GM19397 (cell line): ENCODE measurements around the gene LEFTY1.

ENCODE experiments used
- ATAC-seq: cut with Tn5 transposase; IDR thresholded peaks from one replicate; pipeline ENCODE4 v1.9.1; 2021; ENCODE audit warnings: mild to moderate bottlenecking, moderate library complexity; ENCODE audit not compliant: unreplicated experiment

LEFTY1 gene

DNA sequence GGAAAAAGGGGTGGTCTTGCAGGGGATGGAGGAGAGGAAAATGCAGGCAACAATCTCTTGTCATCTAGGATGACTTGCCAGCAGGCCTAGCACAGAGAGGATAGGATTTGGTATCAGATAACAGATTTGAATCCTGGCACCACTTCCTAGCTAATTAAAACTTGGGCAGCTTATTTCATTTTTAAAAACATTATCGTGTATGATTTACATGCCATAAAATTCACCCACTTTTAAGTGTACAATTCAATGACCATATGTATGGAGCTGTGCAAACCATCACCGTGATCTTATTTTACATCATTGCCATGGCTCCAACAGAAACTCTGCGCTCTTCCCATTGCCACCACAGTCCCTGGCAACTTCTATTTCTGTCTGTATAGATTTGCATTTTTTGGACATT, 28.2 kb upstream of the LEFTY1 start:
- ATAC-seq: no peak

DNA sequence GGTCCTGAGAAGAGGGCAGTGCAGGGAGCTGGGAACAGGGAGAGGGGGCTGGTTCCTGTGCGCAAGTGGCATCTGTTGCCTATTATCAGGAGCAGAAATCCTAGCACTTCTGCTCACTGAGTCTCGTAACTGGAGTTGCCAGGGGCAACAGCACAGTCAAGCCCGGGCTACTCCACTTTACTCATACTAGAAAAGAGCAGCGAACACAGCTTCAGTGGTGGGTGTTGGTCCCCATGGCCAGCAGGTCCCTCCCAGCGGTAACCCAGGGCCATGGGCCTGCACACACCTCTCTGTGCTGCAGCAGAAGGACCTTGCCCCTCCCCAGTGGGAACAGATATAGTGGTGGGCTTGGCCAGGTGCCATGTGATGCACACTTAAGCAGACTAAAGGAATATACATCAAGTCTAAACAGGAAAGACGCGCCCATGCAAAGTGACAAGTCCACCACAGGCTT, 26.6 kb upstream of the LEFTY1 start:
- no peak for ATAC-seq

DNA sequence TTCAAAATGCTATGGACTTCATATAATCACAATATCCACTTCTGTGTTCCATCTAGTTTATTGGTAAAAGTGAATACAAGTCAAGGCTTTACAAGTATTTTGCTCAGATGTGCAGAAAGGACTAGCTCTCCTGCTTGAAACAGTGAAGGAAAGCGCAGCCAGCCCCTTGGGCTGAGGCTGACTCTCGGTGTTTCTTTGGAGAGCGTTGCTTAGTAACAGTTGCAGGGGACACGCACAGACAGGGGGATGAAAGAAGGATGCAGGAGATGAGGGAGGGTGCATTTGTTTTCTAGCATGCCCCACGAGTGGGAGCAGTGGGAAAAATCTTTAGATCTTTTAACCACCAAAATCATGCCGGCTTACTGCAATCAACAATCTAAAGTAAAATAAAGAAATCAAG, 26.0 kb upstream of the LEFTY1 start:
- no peak for ATAC-seq

DNA sequence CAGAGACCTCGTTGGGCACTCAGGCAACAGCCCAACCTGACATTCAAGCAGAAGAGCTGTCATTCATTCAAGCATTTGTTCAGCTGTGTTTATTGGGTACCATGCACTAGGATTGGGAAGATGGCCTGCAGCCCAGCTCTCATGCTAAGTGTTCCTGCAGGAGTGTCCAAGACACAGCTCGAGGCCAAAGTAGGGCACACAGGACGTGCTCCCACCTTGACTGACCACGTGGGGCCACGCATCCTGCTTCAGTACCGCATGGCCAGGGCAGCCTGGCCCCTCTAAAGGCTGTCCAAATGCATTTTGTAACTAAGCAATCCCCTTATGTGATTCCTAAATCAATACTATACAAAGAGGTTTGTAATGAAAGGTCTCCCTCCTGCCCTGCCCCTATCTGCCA, 25.4 kb upstream of the LEFTY1 start:
- ATAC-seq: no peak

DNA sequence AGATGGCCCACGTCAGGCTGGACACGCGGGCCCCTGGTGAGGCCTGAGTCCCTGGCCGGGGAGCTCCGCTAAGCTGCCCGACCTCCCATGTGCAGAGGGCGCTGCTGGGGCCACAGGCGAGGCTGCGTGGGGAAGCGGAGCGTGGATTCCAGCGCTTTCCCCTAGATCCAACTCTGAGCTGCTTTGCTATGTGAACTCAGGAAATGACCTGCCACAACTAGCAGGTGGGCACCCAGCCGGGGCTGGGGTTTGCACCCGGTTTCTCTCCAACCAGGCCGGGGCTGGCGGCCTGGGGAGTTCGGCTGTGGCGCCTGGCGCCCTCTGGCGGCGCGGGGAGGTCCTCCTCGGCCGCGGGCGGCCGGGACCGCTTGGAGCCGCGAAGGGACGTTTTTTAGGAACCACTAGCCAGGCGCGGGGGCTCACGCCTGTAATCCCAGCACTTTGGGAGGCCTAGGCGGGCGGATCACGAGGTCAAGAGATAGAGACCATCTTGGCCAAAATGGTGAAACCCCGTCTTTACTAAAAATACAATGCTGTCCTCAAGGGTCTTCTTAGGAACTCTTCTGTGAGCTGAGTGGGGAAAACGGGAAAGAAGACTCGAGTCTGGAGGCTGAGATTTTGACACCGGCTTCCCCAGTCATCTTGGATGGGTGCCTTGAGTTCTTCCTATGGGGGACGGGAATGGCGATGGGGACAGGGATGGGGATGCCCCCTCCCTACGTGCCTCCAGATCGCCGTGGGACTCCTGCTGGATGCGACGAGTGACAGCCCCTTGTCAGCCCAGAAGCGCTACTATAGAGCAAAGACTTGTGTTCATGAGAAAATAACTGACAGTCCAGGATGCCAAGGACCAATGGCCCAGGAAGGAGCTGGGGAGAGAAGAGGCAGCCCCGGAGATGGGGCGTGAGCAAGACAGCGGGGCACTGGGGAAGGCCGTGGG, 22.5 kb upstream of the LEFTY1 start:
- ATAC-seq: no peak

DNA sequence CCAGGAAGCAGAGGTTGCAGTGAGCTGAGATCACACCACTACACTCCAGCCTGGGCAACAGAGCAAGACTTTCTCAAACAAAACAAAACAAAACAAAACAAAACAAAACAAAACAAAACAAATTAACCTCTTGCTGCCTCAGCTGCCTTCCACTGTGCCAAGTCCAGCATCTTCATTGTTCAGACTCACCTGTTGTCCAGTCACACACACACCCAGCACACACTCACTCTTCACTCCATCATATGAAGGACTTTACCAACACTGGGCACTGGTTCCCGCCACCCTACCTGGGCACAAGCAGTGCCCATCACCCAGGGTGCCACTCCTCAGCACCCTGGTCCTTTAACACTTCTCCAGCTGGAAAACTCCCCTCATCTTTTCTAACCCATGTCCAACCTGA, 20.5 kb upstream of the LEFTY1 start:
- no peak for ATAC-seq

DNA sequence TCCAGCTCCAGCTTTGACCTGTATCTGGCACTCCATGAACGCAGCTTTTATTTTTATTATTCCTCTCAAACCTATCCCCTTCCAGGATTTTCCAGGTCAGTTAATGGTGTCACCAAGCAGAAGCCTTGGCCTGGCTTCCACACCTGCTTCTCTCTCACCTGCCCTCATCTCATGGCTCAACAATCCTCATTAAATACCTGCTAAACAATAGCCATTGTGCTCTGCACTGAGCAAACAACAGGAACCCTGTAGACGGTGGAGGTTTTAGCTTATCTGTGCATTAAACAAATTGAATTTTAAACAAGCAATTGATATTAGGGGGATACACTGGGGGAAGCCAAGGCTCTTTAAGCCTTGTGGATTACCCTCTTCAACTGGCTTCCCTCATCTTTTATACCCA, 19.8 kb upstream of the LEFTY1 start:
- ATAC-seq: no peak

DNA sequence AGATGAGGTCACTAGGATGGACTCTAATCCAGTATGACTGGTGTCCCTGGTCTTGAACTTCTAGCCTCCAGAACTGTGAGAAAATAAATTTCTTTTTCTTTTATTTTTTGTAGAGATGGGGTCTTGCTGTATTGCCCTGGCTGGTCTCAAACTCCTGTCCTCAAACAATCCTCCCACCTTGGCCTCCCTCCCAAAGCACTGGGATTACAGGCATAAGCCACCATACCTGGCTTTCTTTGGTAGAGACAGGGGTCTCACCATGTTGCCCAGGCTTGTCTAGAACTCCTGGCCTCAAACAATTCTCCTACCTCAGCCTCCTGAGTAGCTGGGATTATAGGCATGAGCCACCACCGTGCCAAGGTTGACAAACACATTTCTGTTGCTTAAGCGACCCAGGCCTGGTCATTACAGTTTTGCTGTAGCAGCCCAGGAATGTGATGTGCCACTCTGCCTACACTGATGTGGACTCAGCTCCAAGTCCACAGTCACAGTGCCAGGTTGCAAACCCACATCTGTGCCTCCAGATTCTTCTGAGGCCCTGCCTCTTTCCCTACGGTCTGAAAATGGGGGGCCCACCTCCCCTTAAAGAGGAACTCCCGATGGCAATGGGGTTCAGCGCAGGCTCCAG, 19.2 kb upstream of the LEFTY1 start:
- no peak for ATAC-seq

DNA sequence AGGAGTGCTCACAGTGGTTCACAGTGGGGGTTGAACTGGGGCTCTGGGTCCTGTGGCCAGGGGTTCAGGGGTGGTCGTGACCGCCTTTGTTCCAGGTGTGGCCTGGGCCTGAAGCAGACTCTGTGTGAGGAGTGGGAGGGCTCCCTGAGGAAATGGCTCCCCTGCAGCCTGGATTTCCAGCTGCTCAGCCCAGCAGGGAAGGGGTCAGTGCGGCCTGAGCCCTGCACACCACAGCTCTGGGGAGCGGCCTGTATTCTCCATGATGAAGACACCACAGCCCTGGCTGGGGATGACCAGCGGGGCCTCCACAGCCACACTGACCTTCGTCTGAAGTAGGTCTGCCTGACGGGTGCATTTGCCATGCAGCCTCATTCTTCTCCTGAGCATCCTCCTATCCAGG, 18.4 kb upstream of the LEFTY1 start:
- ATAC-seq: no peak

DNA sequence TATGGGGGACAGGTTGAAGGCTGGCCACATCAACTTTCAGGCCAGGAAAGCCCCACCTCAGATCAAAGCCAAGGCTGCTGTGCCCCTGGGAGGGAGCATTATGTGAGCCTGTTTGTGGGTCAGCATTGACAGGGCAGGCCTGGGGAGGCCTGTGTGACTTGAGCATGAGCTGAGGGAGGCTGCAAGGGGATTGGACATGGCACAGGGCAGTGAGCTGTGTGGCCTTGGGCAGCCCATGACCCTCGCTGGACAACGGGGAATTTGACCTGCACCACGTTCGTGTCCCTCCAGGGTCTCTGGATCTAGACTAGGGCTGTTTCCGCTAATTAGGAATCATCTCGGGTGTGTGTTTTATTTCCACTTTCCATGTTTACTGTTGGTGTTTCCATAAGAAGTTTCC, 17.5 kb upstream of the LEFTY1 start:
- ATAC-seq: no peak

DNA sequence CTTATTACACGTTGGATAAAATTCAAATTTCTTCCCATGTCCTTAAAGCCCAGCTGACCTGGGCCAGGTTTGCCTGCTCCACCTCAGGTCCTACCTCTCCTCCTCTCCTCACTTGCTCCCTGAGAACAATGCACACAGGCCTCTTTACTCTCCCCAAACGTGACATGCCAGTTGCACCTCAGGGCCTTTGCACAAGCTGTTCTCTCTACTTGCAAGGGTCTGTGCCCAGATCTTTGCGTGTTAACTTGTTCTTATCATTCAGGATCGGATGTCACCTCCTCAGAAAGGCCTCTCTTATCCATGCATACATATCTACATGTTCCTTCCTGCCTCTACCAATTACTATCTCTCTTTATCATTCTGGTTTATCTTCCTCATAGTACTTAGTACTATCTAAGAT, 14.7 kb upstream of the LEFTY1 start:
- no peak for ATAC-seq

DNA sequence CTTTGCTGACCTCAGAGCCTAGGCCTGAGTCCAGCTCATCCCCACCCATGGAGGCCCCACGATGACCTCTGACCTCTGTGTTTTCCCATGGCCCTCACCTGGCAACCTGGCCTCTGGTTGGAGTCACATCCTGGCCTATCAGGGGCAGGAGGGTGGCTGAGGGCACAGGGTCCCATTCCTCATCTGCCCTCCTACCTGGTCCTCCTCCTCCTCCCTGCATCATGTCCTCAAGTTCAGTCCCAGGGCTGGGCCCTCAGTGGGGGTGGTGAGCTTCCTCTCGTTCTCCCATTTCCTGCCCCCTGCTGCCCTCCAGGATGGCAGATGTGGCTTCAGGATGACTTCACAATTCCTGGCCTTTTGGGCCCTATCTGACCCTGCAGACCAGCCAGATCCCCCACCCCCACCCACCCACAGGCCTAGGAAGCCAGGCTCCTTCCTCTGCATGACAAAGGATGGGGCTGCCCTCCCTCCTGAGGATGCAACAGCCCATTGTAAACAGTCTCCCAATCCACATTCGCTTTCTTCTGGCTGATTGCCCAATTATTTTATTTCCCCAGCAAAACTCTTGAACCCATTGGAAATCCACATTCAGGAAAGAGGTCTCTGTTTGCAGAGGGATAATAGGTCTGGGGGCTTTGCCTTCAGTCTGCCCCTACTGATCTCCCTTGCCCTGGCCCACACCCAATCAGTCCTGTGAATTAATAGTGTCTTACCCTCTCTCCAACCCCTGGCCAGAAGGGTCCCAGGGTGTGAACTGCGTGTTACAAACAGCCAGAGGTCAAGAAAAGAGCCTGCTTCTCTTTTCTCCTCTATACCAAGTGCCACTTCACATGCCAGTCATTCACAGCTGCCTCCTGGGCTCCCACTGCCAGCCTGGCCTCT, 10.3 kb upstream of the LEFTY1 start:
- no peak for ATAC-seq

DNA sequence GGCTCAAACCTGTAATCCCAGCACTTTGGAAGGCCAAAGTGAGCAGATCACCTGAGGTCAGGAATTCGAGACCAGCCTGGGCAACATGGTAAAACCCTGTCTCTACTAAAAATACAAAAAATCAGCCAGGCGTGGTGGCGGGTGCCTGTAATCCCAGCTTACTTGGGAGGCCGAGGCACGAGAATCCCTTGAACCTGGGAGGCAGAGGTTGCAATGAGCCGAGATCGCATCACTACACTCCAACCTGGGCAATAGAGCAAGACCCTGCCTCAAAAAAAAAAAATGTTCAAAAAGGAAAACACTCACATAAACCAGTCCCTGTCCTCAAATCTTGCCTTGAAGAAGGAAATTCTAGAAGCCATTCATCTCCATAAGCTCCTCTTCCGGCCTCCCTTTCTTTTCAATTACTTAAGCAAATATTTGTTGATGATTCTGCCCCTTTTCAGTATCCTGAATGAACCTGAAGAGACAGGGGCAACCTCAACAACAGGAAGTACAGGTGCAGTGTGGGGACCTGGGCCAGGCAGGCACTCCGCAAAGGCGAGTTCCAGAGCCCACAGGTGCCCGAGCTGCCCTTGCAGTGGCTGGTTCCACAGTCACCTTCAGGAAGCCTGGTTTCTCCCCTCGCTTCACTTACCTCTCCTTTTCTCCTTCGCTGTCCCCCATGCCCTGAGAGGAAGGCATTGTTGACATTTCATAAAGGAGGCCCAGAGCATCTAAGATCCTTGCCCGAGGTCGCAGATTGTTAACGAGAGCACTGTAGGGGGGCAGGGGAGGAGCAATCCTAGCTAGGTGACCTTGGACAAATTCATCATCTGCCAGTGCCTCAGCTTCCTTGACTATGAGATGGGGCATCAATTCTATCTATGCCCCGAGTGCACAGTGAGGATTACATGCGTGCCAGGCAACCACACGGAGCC, 8.9 kb upstream of the LEFTY1 start:
- no peak for ATAC-seq

DNA sequence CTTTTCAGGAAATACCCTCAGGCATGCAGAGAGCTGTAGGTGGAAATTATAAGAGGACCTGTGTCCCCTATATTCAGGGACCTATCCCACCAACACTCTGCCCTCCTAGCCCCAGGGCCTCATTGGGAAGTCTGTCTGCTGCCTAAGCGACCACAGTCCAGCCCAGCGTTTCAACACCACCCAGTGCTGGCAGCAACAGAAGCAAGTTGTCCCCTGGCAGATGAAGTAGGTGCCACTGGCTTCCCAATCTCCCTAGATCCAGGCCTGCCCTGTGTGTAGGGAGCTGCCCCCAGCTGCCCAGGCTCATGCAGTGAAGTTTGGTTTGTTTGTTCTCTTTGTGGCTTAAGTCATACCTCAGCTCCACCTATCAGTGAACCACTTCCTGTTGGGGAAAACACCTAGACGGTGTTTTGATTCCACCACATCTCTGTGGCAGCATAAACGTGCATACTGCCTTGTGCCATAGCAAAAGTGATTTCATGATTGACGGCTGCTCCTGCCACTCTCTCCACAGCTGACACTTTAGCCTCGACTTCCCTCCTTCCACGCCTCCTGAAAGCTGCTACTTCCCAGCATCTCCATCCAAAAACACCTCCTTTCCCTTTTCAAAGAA, 8.1 kb upstream of the LEFTY1 start:
- ATAC-seq: peak; percentile 100

DNA sequence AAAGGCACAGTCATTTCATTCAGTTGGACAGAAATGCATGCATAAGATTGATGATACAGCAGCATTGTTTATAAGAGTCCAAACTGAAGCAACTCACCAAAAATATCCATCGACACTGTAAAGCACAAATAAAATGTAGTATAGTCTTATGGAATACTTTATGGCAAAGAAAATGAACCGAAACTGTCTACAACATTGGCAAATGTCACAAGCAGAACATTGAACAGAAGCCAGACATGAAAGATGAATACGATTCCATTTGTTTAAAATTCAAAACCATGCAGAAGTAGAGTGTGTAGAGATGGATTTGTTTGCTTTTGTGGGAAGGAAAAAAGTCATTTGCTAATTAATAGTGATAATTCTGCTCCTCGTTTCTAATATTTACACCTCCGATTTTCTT, 7.5 kb upstream of the LEFTY1 start:
- ATAC-seq: no peak

DNA sequence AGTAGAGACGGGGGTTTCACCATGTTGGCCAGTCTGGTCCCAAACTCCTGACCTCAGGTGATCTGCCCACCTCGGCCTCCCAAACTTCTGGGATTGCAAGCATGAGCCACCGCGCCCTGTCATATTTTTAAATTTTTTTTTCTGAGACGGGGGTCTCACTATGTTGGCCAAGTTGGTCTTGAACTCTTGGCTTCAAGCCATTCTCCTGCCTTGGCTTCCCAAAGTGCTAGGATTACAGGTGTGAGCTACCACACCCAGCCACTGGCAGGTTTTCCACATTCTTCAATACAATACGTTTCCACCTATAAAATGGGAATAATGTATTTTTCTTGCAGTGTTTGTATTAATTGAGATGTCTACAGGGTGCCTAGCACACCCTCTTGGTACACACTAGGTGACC, 3.4 kb upstream of the LEFTY1 start:
- ATAC-seq: no peak

DNA sequence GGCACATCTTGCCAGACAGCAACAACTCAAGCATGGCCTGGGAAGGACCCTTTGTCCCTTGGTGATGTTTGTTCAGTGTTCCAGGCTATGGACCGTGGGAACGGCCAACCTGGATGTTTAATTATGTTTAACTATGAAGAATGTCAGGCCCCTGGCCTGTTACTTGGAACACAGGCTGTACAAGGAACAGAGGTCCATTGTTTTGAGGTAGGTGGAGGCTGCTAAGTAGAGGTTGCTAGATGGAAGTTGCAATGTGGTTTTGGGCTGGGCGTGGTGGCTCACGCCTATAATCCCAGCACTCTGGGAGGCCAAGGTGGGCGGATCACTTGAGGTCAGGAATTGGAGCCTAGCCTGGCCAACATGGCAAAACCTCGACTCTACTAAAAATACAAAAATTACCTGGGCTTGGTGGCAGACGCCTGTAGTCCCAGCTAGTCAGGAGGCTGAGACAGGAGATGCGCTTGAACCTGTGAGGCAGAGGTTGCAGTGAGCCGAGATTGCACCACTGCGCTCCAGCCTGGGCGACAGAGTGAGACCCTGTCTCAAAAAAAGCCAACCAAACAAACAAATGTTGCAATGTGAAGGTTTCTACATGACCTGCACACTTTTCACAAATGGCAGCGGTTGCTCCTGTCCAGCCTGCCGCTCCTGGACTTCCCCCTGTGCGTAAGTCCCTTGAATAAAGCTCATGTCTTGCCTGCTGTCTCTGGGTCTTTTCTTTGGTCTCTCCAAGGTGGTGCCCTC, 2.5 kb upstream of the LEFTY1 start:
- ATAC-seq: no peak

DNA sequence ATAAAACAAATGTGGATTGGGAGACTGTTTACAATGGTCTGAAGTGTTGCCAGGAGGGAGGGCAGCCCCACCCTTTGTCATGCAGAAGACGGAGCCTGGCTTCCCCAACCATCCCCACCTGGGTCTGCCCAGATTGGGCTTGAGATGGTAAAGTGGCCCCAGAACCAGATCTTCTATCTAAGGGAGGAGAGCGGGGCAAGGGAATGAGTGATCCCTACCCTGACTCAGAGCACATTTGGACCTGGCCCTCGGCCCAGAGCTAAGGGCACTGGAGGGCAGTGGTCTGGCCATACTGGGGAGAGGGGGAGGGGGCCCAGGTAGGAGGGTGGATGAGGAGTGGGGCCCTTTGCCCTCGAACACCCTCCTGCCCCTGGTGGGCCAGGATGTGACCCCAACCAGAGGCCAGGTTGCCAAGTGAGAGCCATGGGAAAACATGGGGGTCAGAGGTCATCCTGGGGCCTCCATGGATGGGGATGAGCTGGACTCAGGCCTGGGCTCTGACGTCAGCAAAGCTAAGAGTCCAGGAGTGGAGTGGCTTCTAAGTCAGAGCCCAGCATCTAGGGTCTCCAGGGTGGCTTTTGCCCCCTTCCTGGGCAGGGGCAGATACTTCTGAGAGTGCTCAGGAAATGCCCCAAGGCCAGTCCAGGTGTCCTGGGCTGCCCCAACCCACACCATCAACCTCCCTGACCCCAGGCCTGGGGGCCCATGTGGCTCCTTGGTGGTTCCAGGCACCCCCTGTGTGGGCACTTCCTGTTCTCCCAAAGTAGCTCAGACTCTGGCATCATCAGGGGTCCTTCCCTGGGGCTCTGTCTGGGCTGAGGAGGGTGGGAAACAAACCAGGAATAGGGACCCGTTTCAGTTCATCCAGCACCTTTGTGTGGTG, 1.6 kb upstream of the LEFTY1 start:
- no peak for ATAC-seq
